ENCODE data around the gene TJP1. TPM values are rescaled to one million over a fixed set of nuclear protein-coding genes. Genes with fewer than 3 reads are reported as not detected.

Gene TJP1
- total and polyA plus RNA-seq, 2 of the 8 experiments (the other 6 are each of a cell fraction or from before 2014, with no cell fraction given), result 46.3 to 138 TPM

DNA sequence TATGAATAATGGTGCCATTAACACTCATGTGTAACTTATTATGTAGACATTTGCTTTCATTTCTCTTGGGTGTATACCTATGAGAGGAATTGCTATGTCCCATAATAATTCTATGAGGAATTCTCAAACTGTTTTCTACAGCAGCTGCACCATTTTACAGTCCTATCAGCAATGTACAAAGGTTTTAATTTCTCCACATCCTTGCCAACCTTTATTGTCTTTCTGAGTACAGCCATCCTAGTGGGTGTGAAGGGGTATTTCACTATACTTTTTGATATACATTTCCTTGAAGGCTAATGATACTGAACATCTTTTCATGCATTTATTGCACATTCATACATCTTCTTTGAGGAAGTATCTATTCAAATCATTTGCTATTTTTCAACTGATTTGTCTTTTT is 34.5 kb downstream of the TJP1 start:
- Histone ChIP-seq H3K4me3 (ENCODE audit: extremely low read depth in 1 of 4, insufficient read depth in 2 of 4, low read depth in 3 of 4, low read length in 4 of 4) (no peak overlapping the region), H3K27ac (ENCODE audit: low read depth, low read length) (no peak overlapping the region), H3K23me2 (ENCODE audit: low read depth, low read length) (no peaks in the 10 kb centered on the region), H3K27me3 (replicated peaks in 1 of 4; ENCODE audit: control insufficient read depth in 3 of 4, extremely low read depth in 1 of 4, insufficient read depth in 3 of 4, low read length in 3 of 4) (no peaks in the 10 kb centered on the region), H3K56ac (replicated peaks; ENCODE audit: insufficient read length, low read depth, low read length) (no peak overlapping the region), H4K91ac (replicated peaks; ENCODE audit: insufficient read length, low read length) (no peak overlapping the region), H3K36me3 (ENCODE audit: control insufficient read depth in 2 of 4, insufficient read depth in 4 of 4, low read length in 3 of 4) (no peaks in the 10 kb centered on the region; a peak in 2 of 8 replicates), H2AFZ (ENCODE audit: low read length) (no peak overlapping the region), H3K4me1 (replicated peaks in 1 of 4; ENCODE audit: control insufficient read depth in 3 of 4, insufficient read depth in 4 of 4, low read length in 3 of 4) (peaks cover 0 to 5% (median 0%) of the 10 kb centered on the region in 4 experiments; a peak in 1 of 7 replicates), H4K5ac (ENCODE audit: insufficient read length, low read depth, low read length) (no peak overlapping the region), H2BK120ac (replicated peaks; ENCODE audit: low read depth, low read length) (no peak overlapping the region), H2BK20ac (ENCODE audit: low read length) (no peak overlapping the region), H3K4me2 (ENCODE audit: insufficient read depth in 1 of 2, low read depth in 2 of 2, low read length in 2 of 2) (no peak overlapping the region), H2AK5ac (ENCODE audit: low read depth, low read length) (no peak overlapping the region), H2BK15ac (ENCODE audit: low read length) (no peak overlapping the region), H3K14ac (ENCODE audit: insufficient read length) (no peak overlapping the region), H3K18ac (ENCODE audit: extremely low read depth, low read length) (no peak overlapping the region), H3K4ac (replicated peaks; ENCODE audit: insufficient read length, low read depth, low read length) (no peak overlapping the region), H3K9ac (replicated peaks in 1 of 4; ENCODE audit: extremely low read depth in 1 of 4, low read depth in 3 of 4, low read length in 3 of 4) (no peak overlapping the region), H3K9me3 (ENCODE audit: insufficient read depth in 2 of 2, low read depth in 1 of 2, low read length in 1 of 2) (no peaks in the 10 kb centered on the region), H4K20me1 (replicated peaks in 1 of 2; ENCODE audit: control insufficient read depth in 1 of 2, insufficient read depth in 2 of 2, low read length in 2 of 2) (peaks cover 0 to 2% of the 10 kb centered on the region in 2 experiments), H3K79me1 (ENCODE audit: low read depth, low read length) (no peaks in the 10 kb centered on the region; the same call in 1 of the 2 replicates), H2BK5ac (ENCODE audit: low read depth, low read length) (no peak overlapping the region), H3K23ac (ENCODE audit: insufficient read length) (no peak overlapping the region), H3K79me2 (ENCODE audit: control insufficient read depth in 1 of 2, insufficient read depth in 2 of 2, low read length in 2 of 2) (peaks cover 0 to 84% of the 10 kb centered on the region in 2 experiments; a peak in 2 of 4 replicates), H4K8ac (ENCODE audit: extremely low read depth, insufficient read depth, low read length) (no peak overlapping the region), H2BK12ac (ENCODE audit: low read depth, low read length) (no peak overlapping the region)
- POLR2A ChIA-PET (ENCODE audit: partially characterized antibody), result interaction anchor here (1.4 kb wide), 1 partner anchor 33 kb away, joined by 4 read pairs; no protein-coding TSS in a partner anchor
- CTCF ChIA-PET (ENCODE audit: partially characterized antibody), result interaction anchor here (0.5 to 1.2 kb wide), 2 partner anchors 23 to 103 kb away, joined by 3 read pairs; no protein-coding TSS in a partner anchor
- FAIRE-seq (no peak), DNase-seq (ENCODE audit: low read depth in 1 of 2, low spot score in 2 of 2) (no peak)
- TF ChIP-seq, protein P1, sequence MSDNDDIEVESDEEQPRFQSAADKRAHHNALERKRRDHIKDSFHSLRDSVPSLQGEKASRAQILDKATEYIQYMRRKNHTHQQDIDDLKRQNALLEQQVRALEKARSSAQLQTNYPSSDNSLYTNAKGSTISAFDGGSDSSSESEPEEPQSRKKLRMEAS (IDR thresholded peaks at IDR 0.05), result no peak
- no peak for TF ChIP-seq NRF1 (IDR thresholded peaks at IDR 0.05; ENCODE audit: low read depth, low read length)
